ENCODE measurements around the gene CDON.

Gene CDON

DNA sequence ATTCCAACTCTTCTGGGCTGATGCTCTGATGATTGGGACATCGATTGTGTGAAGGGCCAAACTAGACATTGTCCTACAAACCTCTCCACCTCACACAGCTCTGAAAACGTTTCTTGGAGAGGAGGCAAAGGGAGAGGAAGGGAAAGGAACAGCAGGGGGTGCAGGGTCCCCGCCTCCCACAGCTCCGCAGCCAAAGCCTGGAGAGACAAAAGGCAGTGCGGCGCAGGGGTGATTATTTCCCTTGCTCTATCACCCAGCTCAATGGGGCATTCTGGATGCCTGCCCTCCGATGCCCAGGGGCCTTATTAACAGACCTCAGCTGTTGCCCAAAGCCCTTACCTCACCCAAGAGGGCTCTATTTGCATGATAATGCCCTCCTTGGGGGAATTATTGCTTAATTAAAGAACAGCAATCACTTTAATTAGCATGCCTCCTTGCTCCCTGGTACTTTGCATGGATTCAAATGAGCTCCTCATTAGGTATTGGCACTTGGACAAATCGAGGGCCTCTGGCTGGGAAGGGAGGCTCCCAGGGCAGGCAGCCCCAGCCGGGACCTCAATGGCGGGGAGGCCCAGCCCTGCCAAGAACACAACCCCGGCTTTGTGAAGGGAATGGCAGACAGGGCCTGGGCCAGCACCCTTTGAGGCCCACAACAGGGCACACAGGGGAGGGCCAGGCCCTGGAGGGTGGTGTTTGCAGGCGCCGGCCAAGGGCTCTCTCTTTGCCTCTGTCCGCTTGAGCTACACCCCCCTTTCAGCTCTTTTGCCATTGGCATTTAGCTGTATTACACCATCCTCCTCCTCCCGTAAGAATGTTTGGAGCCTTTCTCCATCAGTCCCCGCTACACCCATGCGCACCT, 19.8 kb upstream of the CDON start:
- DNase-seq, result no peak

DNA sequence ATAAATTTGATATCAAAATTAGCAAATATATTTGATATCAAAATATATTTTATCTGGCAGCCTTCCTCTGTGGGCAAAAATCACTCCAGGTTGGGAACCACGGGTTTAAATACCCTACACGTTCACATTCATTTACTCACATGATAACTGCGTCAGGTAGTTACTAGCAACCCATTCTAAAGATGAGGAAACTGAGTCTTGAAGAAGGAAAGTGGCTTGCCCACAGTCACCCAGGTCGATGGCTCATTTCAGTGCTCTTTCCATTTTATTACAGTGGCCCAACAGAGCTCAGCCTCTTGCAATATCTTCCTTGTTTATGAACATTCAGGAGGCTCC, 19.2 kb upstream of the CDON start:
- no peak for DNase-seq

DNA sequence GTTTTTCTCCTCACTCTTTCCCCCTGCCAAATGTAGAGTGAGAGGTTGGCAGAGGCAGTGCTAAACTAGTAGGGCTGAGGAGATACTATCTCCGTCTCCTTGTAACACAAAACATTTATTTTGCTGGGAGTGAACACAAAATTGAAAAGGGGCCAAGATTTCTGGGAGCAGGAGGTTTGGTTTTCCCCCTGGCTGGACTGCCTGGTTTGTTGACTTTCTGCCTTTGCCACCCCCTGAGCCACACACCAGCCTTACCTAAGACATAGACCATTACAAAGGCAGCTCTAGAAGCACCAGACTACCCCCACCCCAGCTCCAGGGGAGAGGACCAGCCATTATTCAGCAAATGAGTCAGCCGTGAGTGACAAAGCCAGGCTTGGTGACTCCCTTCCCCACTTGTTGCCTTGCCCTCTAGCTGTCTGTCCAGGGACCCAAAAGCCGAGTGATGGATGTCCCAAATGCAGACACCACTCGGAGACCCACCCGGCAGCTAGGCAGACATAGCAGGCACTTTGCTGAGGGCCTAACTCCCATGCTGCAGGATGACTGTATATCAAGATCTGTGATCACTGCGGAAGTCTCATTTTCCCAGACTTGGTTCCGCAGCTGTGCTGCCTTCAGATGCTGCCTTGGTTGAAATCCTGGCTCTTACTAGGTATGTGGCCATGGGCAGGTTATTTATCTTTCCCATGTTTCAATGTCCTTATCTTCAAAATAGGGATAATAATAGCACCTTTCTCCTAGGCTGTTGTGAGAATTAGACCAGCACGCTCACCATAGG, 17.7 kb upstream of the CDON start:
- no peak for DNase-seq

GRCh38 chr11:126079621-126080124, 17.0 kb upstream of the CDON start:
- no peak for DNase-seq

- no peak for DNase-seq
These were observed 14.0 kb upstream of the CDON start for GRCh38 chr11:126076641-126077040.

DNA sequence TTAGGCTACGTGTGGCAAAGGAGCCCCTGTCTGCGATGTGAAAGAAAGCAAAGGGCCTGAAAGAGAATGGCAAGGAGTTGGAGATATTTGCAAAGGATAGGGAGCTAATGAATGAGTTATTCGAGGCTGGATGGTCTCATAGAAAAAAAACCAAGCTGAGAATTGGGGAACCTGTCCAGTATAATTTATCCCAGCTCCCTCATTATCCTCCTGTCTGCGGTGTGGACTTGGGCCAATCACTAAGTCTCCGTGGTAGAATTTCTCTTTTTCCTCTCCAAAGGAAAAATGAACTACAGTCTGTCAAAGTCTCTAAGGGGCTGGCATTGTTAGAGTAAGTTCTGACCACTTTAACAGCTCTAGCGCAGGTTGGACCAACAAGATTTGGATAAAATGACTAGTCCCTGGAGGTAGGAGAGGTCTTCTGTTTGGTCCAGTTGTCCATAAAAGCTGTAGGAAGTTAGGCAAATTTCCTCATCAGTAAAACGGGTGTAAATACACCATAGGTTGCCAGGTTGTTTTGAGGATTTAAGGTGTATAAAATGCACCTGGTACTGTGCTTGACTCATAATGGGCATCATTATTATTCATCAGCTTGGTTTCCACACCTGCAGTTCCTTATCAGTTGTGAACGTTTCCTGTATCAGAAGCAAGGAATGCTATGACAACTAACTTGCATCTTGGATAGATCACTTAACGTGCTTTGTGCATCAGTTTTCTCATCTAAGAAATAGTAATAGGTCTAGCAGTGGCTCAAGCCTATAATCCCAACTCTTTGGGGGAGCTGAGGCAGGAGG, 10.3 kb upstream of the CDON start:
- no peak for DNase-seq

GRCh38 chr11:126072141-126072741, 9.6 kb upstream of the CDON start:
- no peak for DNase-seq

- DNase-seq, result no peak
These were observed 814 bp upstream of the CDON start for GRCh38 chr11:126063507-126063852.

- DNase-seq, result peak; percentile 47
These were observed 673 bp downstream of the CDON start for GRCh38 chr11:126061707-126062678.

DNA sequence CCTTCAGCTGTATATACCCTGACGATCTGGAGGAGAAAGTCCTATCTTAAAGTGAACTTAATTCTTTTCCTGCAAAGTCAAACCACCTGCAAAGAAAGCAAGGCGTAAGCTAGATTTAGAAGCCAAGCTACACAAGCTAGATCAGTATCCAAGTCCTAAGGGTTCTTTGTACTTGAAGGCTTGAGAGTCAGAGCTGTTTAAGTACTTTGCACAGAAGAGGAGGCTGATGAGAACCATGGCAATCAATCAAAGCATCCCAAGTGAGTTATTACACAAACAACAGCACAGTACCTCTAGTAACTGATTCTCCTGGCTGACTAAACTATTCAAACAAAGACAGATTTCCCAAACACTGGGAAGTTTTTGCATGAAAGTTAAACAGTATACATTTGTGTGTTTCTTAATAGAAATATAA, 1.9 kb downstream of the CDON start:
- DNase-seq, result no peak

- DNase-seq, result no peak
These were observed 3.4 kb downstream of the CDON start for GRCh38 chr11:126059238-126059781.

GRCh38 chr11:126058105-126058874, 4.4 kb downstream of the CDON start:
- no peak for DNase-seq

DNA sequence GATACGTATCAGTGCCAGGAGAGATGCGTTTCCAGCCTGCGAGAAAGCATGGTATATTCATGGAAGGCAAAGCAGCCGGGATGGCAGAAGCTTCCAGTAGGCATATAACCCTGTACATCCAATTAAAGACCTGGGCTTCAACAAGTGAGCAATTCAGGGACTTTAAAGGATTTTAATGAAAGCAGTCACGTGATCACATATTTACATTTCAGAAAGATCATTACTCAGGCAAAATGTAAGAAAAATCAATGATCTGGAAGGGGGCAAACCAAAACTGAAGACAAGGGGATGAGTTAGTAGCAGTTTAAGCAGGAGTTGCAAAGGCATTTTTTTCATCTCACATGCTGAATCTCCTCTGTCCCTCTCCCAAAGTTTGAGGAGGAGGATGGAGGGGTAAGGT, 7.8 kb downstream of the CDON start:
- DNase-seq, result no peak

- DNase-seq, result no peak
These were observed 8.3 kb downstream of the CDON start for GRCh38 chr11:126054408-126054807.

- no peak for DNase-seq
These were observed 9.0 kb downstream of the CDON start for GRCh38 chr11:126053415-126054286.

DNA sequence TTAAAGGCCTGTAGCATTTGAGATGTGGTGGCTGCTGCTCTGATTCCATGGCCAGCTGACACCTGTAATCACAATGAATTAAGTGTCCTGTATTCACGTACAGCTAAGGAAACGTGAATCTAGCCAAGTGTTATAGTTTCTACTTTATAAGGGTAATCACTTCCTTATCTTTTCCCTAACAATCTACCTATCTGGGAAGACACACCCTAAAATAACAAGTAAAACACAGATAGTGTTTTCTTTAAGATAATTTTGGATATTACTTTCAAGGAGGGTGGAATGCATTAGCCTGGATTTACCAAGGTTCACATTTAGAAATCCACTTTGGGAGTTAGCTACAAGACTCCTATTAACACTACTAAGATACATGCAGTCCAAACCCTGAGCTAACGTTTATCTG, 11.5 kb downstream of the CDON start:
- no peak for DNase-seq

- no peak for DNase-seq
These were observed 13.5 kb downstream of the CDON start for GRCh38 chr11:126049159-126049558.

GRCh38 chr11:126048197-126048596, 14.5 kb downstream of the CDON start:
- DNase-seq, result no peak

DNA sequence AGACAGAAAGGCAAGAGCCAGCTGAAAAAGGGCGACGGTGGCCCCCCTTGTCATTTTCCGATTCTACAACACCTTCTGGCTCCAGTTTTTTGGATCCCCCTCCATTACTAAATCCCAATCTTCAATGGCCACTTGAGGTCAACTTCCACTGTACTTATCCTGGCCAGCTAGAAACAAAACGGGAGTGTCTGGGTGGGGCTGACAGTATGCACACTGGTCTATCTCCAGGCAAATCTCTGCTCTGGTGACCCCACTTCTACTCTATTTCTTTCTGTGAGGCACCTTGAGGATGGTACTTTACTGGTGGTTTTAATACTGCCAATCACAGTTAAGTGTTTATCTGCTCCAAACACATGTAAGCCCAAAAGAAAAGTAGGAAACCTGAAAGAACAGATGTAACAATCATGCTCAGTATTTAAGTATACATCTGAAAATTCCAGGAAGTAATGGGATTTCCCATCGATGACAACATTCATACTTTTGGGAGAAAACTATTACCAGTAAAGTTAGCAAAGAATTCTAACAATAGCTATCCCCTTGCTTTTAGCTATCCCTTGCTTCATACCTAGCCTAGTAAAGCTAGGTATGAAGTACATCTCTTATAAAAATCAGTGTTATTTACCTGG, 16.0 kb downstream of the CDON start:
- no peak for DNase-seq
